AG04449 (cell line): ENCODE measurements around the gene CDR2L.
"Not testable (repeated sequence)": the region's sequence is repeated elsewhere in the genome, so short reads cannot be mapped to it uniquely, and the experiment has no call there.

Source experiments
- CTCF ChIA-PET: fragments of 350-600 bp; formaldehyde crosslinking; extraction: SDS; loops from one replicate; lab custom pipeline; 2021; ENCODE audit warnings: antibody characterized with exemption; lab: Yijun Ruan, JAX
- POLR2A ChIA-PET: fragments of 400-600, 350-600 bp; formaldehyde crosslinking; extraction: SDS; loops from one replicate; lab custom pipeline; 2020; ENCODE audit warnings: antibody characterized with exemption, inconsistent platforms; lab: Yijun Ruan, JAX
- DNase-seq: peaks from one replicate; pipeline ENCODE4 v3.0.0-alpha.2; 2010; ENCODE audit warnings: low read depth, low spot score
- H3K4me3 ChIP-seq: 2 replicates; pipeline ENCODE4 v1.5.1; 2011; ENCODE audit warnings: low read depth, mild to moderate bottlenecking, control low read depth, low read length
- TF ChIP-seq, protein P1 (sequence below): IDR thresholded peaks from one replicate; pipeline ENCODE4 v1.5.1; 2011; ENCODE audit warnings: mild to moderate bottlenecking, moderate library complexity, low read length, control low read depth, inconsistent platforms; ENCODE audit not compliant: insufficient read depth; ENCODE audit errors: missing control alignments

Gene CDR2L

DNA sequence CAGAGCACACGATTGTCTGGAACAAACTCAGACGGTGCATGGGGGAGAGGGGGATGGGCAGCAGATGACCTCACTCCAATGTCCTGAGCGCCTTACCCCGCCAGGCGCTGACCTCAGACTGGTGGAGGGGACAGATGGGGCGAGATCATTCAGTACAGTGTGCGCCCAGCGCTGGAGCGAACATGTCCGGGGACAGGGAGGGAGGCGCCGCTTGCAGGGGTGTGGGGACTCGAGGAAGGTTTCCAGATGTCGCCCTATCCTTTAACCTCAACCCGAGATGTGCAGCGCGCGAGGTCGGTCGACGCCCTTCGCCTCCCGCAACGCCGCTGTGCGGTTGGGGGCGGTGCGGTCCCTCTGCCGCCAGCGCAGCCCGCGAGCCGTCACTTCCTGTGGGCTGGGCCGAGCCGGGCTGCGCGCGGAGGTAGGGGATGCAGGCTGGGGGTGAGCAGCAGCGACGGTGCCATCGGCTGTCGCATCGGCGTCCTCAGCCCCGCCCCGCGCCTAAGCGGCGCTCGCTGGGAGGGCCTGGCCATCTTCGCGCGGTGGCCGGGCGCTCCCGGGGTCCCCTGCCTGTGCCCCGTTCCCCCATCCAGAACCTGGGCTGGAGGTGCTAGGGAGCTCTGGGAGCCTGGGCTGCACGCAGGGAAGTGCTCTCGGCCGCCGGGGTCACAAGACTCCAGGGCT lies 5.3 kb upstream of the CDR2L start:
- no peak for DNase-seq
- ChIA-PET POLR2A (interaction anchor here (0.7 kb wide), 1 partner anchor 29 kb away, joined by 3 read pairs; no protein-coding TSS in a partner anchor), CTCF (interaction anchor here (0.7 to 3.2 kb wide), 4 partner anchors 11 to 22 kb away, joined by 3 to 22 read pairs (median 4); no protein-coding TSS in a partner anchor)
- H3K4me3 ChIP-seq = peak overlapping the region; percentile 72
- TF ChIP-seq, protein P1, sequence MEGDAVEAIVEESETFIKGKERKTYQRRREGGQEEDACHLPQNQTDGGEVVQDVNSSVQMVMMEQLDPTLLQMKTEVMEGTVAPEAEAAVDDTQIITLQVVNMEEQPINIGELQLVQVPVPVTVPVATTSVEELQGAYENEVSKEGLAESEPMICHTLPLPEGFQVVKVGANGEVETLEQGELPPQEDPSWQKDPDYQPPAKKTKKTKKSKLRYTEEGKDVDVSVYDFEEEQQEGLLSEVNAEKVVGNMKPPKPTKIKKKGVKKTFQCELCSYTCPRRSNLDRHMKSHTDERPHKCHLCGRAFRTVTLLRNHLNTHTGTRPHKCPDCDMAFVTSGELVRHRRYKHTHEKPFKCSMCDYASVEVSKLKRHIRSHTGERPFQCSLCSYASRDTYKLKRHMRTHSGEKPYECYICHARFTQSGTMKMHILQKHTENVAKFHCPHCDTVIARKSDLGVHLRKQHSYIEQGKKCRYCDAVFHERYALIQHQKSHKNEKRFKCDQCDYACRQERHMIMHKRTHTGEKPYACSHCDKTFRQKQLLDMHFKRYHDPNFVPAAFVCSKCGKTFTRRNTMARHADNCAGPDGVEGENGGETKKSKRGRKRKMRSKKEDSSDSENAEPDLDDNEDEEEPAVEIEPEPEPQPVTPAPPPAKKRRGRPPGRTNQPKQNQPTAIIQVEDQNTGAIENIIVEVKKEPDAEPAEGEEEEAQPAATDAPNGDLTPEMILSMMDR = no peak

DNA sequence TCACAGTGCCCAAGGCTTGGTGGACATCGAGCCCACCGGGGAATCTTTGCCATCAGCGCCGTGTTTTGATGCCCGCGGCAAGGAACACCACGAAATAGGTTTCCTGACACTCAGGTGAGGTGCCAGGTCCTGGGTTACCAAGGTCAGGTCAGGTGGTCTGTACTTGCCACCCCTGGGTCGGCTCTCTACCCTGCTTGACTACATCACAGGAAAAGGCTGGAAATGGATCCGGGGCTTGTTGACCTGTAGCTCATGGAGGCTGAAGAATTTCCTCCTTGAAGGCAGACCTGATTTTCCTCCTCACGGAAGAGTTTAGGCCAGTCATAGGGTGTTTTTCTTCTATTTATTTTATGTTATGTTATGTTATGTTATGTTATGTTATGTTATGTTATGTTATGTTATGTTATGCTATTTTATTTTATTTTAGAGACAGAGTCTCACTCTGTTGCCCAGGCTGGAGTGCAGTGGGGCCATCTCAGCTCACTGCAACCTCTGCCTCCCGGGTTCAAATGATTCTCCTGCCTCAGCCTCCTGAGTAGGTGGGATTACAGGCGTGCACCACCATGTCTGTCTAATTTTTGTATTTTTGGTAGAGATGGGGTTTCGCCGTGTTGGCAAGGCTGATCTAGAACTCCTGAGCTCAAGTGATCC lies 4.6 kb upstream of the CDR2L start:
- peak overlapping the region; percentile 72 for H3K4me3 ChIP-seq
- ChIA-PET POLR2A (interaction anchor here (0.7 kb wide), 2 partner anchors 9 to 28 kb away, joined by 3 read pairs; no protein-coding TSS in a partner anchor), CTCF (interaction anchor here (0.7 to 3.2 kb wide), 5 partner anchors 11 to 30 kb away, joined by 3 to 22 read pairs (median 5); partner anchors contain the start of gene MRPL58)
- DNase-seq = not testable (repeated sequence)

DNA sequence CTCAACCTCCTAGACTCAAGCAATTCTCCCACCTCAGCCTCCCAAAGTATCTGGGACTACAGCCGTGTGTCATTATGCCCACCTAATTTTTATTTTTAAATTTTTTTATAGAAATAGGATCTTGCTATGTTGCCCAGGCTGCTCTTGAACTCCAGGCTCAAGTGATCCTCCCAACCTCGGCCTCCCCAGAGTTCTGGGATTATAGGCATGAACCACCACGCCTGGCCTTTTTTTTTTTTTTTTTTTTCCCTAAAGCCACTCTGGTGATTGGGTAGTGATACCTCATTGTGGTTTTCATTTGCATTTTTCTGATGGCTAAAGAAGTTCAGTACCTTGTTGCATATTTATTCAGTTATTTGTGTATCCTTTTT lies 1.2 kb upstream of the CDR2L start:
- DNase-seq = no peak
- ChIA-PET CTCF (interaction anchor here (1.3 kb wide), 1 partner anchor 23 kb away, joined by 3 read pairs; no protein-coding TSS in a partner anchor), POLR2A (no interaction called here)
- H3K4me3 ChIP-seq = no peak overlapping the region
- TF ChIP-seq, protein P1 = no peak

DNA sequence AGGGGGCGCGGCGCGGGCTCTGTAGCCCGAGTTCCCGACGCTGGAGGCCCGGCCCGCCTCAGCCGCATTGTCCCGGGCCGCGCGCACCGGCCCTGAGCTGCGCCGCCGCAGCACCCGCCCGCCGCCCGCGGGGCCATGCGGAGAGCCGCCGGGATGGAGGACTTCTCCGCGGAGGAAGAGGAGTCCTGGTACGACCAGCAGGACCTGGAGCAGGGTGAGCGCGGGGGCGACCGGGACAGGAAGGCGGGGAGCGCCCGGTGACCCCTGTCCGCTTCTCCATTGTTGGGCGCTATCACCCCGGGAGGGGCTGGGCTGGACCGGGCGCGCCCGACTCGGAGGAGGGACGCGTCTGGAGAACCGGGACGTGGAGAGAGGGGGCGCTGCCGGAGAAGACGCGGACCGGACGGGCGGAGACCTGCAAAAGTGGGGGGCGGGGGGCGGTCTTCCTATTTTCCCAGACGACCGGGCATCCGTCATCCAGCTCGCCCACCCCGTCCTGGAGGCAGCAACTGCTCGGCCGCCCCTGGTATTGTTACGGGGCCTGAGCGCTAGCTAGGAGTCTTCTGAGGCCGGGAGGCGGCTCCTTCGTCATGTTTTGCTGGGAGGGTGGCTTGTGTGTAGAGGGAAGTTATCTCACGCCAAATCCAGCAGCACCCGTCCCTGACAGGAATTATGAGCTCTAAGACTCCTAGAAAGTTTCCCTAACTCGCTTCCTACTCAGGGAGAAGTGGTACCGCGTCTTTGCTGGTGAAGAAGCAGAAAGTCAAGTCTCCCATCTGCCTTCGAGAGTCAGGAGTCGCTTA lies 678 bp downstream of the CDR2L start:
- DNase-seq = no peak
- ChIA-PET CTCF (interaction anchor here (0.7 to 4.8 kb wide), 20 partner anchors 8 to 143 kb away, joined by 3 to 46 read pairs (median 4); partner anchors contain the start of genes HID1, MRPL58 and NT5C), POLR2A (interaction anchor here (0.6 to 2.9 kb wide), 8 partner anchors 13 to 115 kb away, joined by 3 to 45 read pairs (median 4); partner anchors contain the start of gene MRPL58)
- TF ChIP-seq, protein P1 = peak; percentile 62
- H3K4me3 ChIP-seq = peak overlapping the region; percentile 74

DNA sequence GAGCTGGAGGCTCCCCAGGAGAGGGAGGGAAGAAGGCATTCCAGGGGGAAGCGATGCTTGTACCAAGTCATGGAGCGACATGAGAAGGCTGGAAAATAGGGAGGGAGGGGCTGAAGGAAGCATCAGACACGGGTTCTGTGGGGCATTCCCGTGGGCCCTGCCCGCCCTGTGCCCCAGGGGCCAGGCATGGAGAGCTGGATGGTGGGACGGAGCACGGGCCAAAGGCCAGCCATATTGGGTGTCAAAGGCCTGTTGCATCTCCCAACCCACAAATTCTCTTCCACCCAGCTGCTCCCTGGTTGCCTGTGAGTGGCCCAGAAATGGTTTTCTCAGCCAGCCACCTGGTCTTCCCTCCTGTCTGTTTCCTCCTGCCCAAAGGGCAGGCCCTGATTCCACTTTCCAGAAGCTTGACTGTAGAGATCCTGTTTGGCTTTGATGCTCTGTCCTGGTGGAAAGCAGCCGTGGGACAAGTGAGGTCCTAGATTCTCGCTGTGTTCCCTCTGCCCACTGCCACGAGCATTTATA lies 3.2 kb downstream of the CDR2L start:
- H3K4me3 ChIP-seq = no peak overlapping the region
- ChIA-PET POLR2A (interaction anchor here (0.6 to 1.3 kb wide), 2 partner anchors 13 to 21 kb away, joined by 3 to 5 read pairs; partner anchors contain the start of gene MRPL58), CTCF (interaction anchor here (1.2 to 4.8 kb wide), 4 partner anchors 20 to 69 kb away, joined by 5 to 46 read pairs (median 6); partner anchors contain the start of gene MRPL58)
- no peak for DNase-seq
- TF ChIP-seq, protein P1 = no peak

DNA sequence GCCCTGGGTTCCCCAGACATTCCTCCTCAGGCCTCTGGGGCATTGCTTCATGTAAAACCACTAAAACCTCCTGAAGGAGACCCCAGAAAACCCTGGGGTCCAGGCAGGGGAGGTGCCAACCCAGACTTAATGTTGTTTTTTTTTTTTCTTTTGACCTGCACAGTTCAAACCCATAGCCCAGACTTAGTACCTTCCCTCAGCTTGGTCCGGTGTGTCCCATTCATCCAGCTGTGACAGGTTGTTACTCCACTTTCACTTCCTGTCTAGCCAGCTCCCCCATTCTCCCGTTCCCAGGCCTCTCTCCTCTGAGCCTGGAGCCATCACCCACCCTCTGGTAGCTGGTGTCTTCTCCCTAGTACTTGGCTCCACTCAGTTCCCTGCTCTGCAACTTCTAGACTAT lies 4.8 kb downstream of the CDR2L start:
- ChIA-PET CTCF (interaction anchor here (0.7 to 0.8 kb wide), 2 partner anchors 20 to 31 kb away, joined by 3 to 4 read pairs; partner anchors contain the start of gene MRPL58), POLR2A (no interaction called here)
- H3K4me3 ChIP-seq = no peak overlapping the region
- DNase-seq = no peak
- TF ChIP-seq, protein P1 = no peak
